ENCODE data around the gene CMC2. TPM values are rescaled to one million over a fixed set of nuclear protein-coding genes. Genes with fewer than 3 reads are reported as not detected.

CMC2 gene
- 40.4 and 46.1 TPM in 2 replicates for total RNA-seq (2012; rRNA removed)

- Histone ChIP-seq H3K9ac (ENCODE audit: low read depth, low read length) (peak within 1 kb of the TSS; percentile 91), H3K9me3 (replicated peaks; ENCODE audit: low read length) (no peaks in the 10 kb centered on the region), H3K4me3 (ENCODE audit: low read length) (peak within 1 kb of the TSS; percentile 85), H3K36me3 (ENCODE audit: insufficient read depth, low read length) (peaks cover 3% of the 10 kb centered on the region), H3K4me1 (ENCODE audit: control insufficient read depth, insufficient read depth, low read length) (peaks cover 25% of the 10 kb centered on the region), H3K27me3 (ENCODE audit: control insufficient read depth, insufficient read depth, low read length) (no peaks in the 10 kb centered on the region), H3K4me2 (ENCODE audit: low read length) (peak within 1 kb of the TSS; percentile 86)
These were observed at the start of gene CMC2, which contains the start of gene CENPN for GRCh38 chr16:81006813-81007695. CMC2 (minus strand) TSS chr16:81006885; CDS start chr16:80997394, 9,491 bp downstream. CENPN (plus strand) TSS chr16:81007214; CDS start chr16:81011940, 4,726 bp downstream.

GRCh38 chr16:81053761-81054160 is 47.1 kb upstream of the CMC2 start:
- H3K4me1 ChIP-seq (ENCODE audit: control insufficient read depth, insufficient read depth, low read length) = no peaks in the 10 kb centered on the region
- H3K27me3 ChIP-seq (ENCODE audit: control insufficient read depth, insufficient read depth, low read length) = no peaks in the 10 kb centered on the region
- no peak overlapping the region for H3K4me2 ChIP-seq (ENCODE audit: low read length)
- no peak overlapping the region for H3K4me3 ChIP-seq (ENCODE audit: low read length)
- no peaks in the 10 kb centered on the region for H3K9me3 ChIP-seq (replicated peaks; ENCODE audit: low read length)
- H3K36me3 ChIP-seq (ENCODE audit: insufficient read depth, low read length) = no peaks in the 10 kb centered on the region
- no peak overlapping the region for H3K9ac ChIP-seq (ENCODE audit: low read depth, low read length)

GRCh38 chr16:81042821-81043220 is 36.1 kb upstream of the CMC2 start:
- H3K27me3 ChIP-seq (ENCODE audit: control insufficient read depth, insufficient read depth, low read length) = no peaks in the 10 kb centered on the region
- no peaks in the 10 kb centered on the region for H3K9me3 ChIP-seq (replicated peaks; ENCODE audit: low read length)
- peaks cover 43% of the 10 kb centered on the region for H3K36me3 ChIP-seq (ENCODE audit: insufficient read depth, low read length)
- H3K4me2 ChIP-seq (ENCODE audit: low read length) = no peak overlapping the region
- no peaks in the 10 kb centered on the region for H3K4me1 ChIP-seq (ENCODE audit: control insufficient read depth, insufficient read depth, low read length)
- H3K9ac ChIP-seq (ENCODE audit: low read depth, low read length) = no peak overlapping the region
- no peak overlapping the region for H3K4me3 ChIP-seq (ENCODE audit: low read length)

- Histone ChIP-seq H3K4me1 (ENCODE audit: control insufficient read depth, insufficient read depth, low read length) (peaks cover 7% of the 10 kb centered on the region), H3K36me3 (ENCODE audit: insufficient read depth, low read length) (peaks cover 43% of the 10 kb centered on the region), H3K9me3 (replicated peaks; ENCODE audit: low read length) (no peaks in the 10 kb centered on the region), H3K9ac (ENCODE audit: low read depth, low read length) (no peak overlapping the region), H3K4me3 (ENCODE audit: low read length) (no peak overlapping the region), H3K4me2 (ENCODE audit: low read length) (no peak overlapping the region), H3K27me3 (ENCODE audit: control insufficient read depth, insufficient read depth, low read length) (no peaks in the 10 kb centered on the region)
These were observed 35.0 kb upstream of the CMC2 start for GRCh38 chr16:81041696-81042095.

GRCh38 chr16:81040842-81041241 is 34.2 kb upstream of the CMC2 start:
- Histone ChIP-seq H3K4me1 (ENCODE audit: control insufficient read depth, insufficient read depth, low read length) (peaks cover 9% of the 10 kb centered on the region), H3K4me3 (ENCODE audit: low read length) (no peak overlapping the region), H3K9me3 (replicated peaks; ENCODE audit: low read length) (no peaks in the 10 kb centered on the region), H3K9ac (ENCODE audit: low read depth, low read length) (no peak overlapping the region), H3K4me2 (ENCODE audit: low read length) (no peak overlapping the region), H3K36me3 (ENCODE audit: insufficient read depth, low read length) (peaks cover 43% of the 10 kb centered on the region), H3K27me3 (ENCODE audit: control insufficient read depth, insufficient read depth, low read length) (no peaks in the 10 kb centered on the region)

- Histone ChIP-seq H3K36me3 (ENCODE audit: insufficient read depth, low read length) (peaks cover 39% of the 10 kb centered on the region), H3K9ac (ENCODE audit: low read depth, low read length) (no peak overlapping the region)
These were observed 33.4 kb upstream of the CMC2 start for GRCh38 chr16:81040131-81040530.

GRCh38 chr16:81036751-81037350 is 30.2 kb upstream of the CMC2 start:
- peak overlapping the region; percentile 96 for H3K4me2 ChIP-seq (ENCODE audit: low read length)
- no peaks in the 10 kb centered on the region for H3K27me3 ChIP-seq (ENCODE audit: control insufficient read depth, insufficient read depth, low read length)
- H3K4me1 ChIP-seq (ENCODE audit: control insufficient read depth, insufficient read depth, low read length) = peaks cover 9% of the 10 kb centered on the region
- H3K4me3 ChIP-seq (ENCODE audit: low read length) = peak overlapping the region; percentile 95
- H3K36me3 ChIP-seq (ENCODE audit: insufficient read depth, low read length) = peaks cover 6% of the 10 kb centered on the region
- peak overlapping the region; percentile 89 for H3K9ac ChIP-seq (ENCODE audit: low read depth, low read length)
- no peaks in the 10 kb centered on the region for H3K9me3 ChIP-seq (replicated peaks; ENCODE audit: low read length)

More at GRCh38 chr16:81040131-81040530, 33.4 kb upstream of the CMC2 start:
- Histone ChIP-seq H3K9me3 (replicated peaks; ENCODE audit: low read length) (no peaks in the 10 kb centered on the region), H3K4me1 (ENCODE audit: control insufficient read depth, insufficient read depth, low read length) (peaks cover 9% of the 10 kb centered on the region), H3K27me3 (ENCODE audit: control insufficient read depth, insufficient read depth, low read length) (no peaks in the 10 kb centered on the region), H3K4me3 (ENCODE audit: low read length) (no peak overlapping the region), H3K4me2 (ENCODE audit: low read length) (no peak overlapping the region)

GRCh38 chr16:81035975-81036750 is 29.5 kb upstream of the CMC2 start:
- peak overlapping the region; percentile 95 for H3K4me3 ChIP-seq (ENCODE audit: low read length)
- no peaks in the 10 kb centered on the region for H3K27me3 ChIP-seq (ENCODE audit: control insufficient read depth, insufficient read depth, low read length)
- peaks cover 9% of the 10 kb centered on the region for H3K4me1 ChIP-seq (ENCODE audit: control insufficient read depth, insufficient read depth, low read length)

GRCh38 chr16:81035398-81035974 is 28.8 kb upstream of the CMC2 start, which contains the start of gene ATMIN:
ATMIN (plus strand) TSS chr16:81035842; CDS start chr16:81035871, 29 bp downstream.
- H3K4me2 ChIP-seq (ENCODE audit: low read length) = peak within 1 kb of the TSS; percentile 96
- no peaks in the 10 kb centered on the region for H3K27me3 ChIP-seq (ENCODE audit: control insufficient read depth, insufficient read depth, low read length)

More at GRCh38 chr16:81035975-81036750, 29.5 kb upstream of the CMC2 start:
- H3K4me2 ChIP-seq (ENCODE audit: low read length) = peak overlapping the region; percentile 96
- H3K36me3 ChIP-seq (ENCODE audit: insufficient read depth, low read length) = peaks cover 3% of the 10 kb centered on the region
- H3K9ac ChIP-seq (ENCODE audit: low read depth, low read length) = peak overlapping the region; percentile 89
- no peaks in the 10 kb centered on the region for H3K9me3 ChIP-seq (replicated peaks; ENCODE audit: low read length)

GRCh38 chr16:81029930-81030604 is 23.4 kb upstream of the CMC2 start:
- Histone ChIP-seq H3K4me1 (ENCODE audit: control insufficient read depth, insufficient read depth, low read length) (no peaks in the 10 kb centered on the region), H3K9ac (ENCODE audit: low read depth, low read length) (no peak overlapping the region), H3K36me3 (ENCODE audit: insufficient read depth, low read length) (peaks cover 20% of the 10 kb centered on the region), H3K4me2 (ENCODE audit: low read length) (no peak overlapping the region), H3K4me3 (ENCODE audit: low read length) (no peak overlapping the region), H3K27me3 (ENCODE audit: control insufficient read depth, insufficient read depth, low read length) (no peaks in the 10 kb centered on the region), H3K9me3 (replicated peaks; ENCODE audit: low read length) (no peaks in the 10 kb centered on the region)

More at GRCh38 chr16:81035398-81035974, 28.8 kb upstream of the CMC2 start, which contains the start of gene ATMIN:
- H3K4me1 ChIP-seq (ENCODE audit: control insufficient read depth, insufficient read depth, low read length) = peaks cover 9% of the 10 kb centered on the region
- H3K9me3 ChIP-seq (replicated peaks; ENCODE audit: low read length) = no peaks in the 10 kb centered on the region
- H3K36me3 ChIP-seq (ENCODE audit: insufficient read depth, low read length) = peaks cover 4% of the 10 kb centered on the region
- H3K4me3 ChIP-seq (ENCODE audit: low read length) = peak within 1 kb of the TSS; percentile 95
- H3K9ac ChIP-seq (ENCODE audit: low read depth, low read length) = peak within 1 kb of the TSS; percentile 89
